GM06990 (cell line): ENCODE results near the gene APOC3.

ENCODE experiments used
- DNase-seq: peaks from one replicate; pipeline ENCODE4 v3.0.0-alpha.2; 2011; ENCODE audit not compliant: insufficient read length; ENCODE audit errors: extremely low read depth
- H3K27me3 ChIP-seq: replicated peaks from 2 replicates; pipeline ENCODE4 v1.6.0; 2011; ENCODE audit warnings: low read length; ENCODE audit not compliant: control insufficient read depth, insufficient read depth
- H3K36me3 ChIP-seq: 2 replicates; pipeline ENCODE4 v1.5.1; 2011; ENCODE audit warnings: low read length; ENCODE audit not compliant: control insufficient read depth, insufficient read depth
- H3K4me3 ChIP-seq: replicated peaks from 2 replicates; pipeline ENCODE4 v1.5.1; 2011; ENCODE audit warnings: low read depth, mild to moderate bottlenecking, control low read depth, low read length
- CTCF ChIP-seq: IDR thresholded peaks from 2 replicates; pipeline ENCODE4 v1.5.1; 2011; ENCODE audit warnings: low read length, control low read depth, mild to moderate bottlenecking, inconsistent platforms; ENCODE audit not compliant: insufficient read depth, poor library complexity, severe bottlenecking

Gene APOC3

DNA sequence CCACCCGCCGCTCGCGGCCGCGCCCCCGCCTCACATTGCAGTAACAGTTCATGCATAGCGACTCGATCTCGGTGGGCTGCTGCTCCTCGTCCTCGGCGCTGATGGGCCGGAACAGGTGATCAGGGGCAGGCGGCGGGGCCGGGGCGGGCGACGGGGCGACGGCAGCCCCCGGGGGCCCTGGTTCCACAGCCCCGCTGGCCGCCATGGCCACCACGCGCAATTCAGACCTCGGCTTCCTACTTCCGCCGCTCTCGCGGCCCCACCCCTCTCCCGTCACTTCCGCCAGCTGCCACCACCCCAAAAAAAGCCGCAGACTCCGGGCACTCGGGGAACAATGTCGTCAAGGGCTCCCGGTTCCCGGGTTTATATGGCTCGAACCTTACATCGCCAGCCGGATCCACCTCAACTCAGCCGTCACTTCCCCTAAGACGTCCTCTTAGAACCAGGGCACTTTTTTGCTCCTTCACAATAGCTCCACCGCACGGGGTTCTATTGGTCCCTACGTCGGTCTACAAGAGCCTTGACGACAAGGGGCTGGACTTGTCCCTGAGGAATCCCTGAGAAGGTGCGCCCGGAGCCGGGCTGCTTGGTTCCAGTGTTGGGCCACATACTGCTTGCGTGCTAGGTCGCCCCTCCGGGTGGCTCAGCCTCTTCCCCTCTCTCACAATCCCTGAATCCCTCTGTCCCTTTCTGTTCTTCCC lies 41.8 kb upstream of the APOC3 start, which contains the start of gene ZPR1:
Gene ZPR1 (minus strand): TSS at position 238 of the 701 bp plus-strand sequence. CDS start 33 bp downstream, at position 205.
- Histone ChIP-seq H3K27me3 (no peaks in the 10 kb centered on the region), H3K36me3 (peaks cover 23% of the 10 kb centered on the region), H3K4me3 (peak within 1 kb of the TSS; percentile 78)
- TF ChIP-seq CTCF = no peak
- DNase-seq = peak; percentile 79

DNA sequence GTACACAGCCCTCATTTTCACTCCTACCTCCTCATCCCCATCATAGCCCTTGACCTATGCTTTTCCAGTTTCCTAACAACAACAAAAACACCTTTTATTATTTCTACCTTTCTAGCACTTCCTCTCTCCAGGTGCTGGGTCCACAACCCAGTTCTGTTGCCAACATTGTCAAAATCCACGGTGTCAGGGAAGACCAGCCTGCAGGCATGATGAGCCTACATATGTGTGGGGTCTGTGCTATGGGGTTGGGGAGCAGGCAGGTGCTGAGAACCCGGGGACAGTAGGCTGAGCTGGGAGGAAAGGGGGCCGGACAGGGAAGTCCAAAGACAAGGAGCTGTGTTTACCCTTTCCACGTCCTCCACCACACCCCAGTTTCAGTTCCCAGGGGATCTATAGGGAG lies 41.2 kb upstream of the APOC3 start:
- no peak for TF ChIP-seq CTCF
- H3K36me3 ChIP-seq = peaks cover 19% of the 10 kb centered on the region
- peak overlapping the region; percentile 78 for H3K4me3 ChIP-seq
- H3K27me3 ChIP-seq = no peaks in the 10 kb centered on the region
- DNase-seq = no peak

DNA sequence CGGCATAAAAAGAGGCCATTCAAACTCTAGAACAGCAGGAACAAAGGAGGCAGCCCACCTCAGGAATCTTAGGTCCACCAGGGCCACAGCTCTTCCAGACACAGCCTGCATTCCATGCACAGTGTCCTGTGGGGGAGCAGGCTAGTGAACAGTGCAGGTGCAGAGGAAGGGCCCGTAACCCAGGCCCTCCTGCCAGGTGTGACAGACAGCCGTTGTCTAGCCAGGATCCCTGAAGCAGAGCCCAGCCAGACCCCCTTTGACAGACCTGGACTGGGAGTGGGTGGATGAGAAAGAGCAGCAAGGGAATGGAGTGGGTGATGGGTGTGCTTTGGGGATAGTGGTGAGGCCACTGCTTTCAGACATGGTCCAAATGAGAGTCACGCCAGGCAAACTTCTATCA lies 40.7 kb upstream of the APOC3 start:
- DNase-seq = no peak
- no peak for TF ChIP-seq CTCF
- H3K27me3 ChIP-seq = no peaks in the 10 kb centered on the region
- H3K36me3 ChIP-seq = peaks cover 18% of the 10 kb centered on the region
- no peak overlapping the region for H3K4me3 ChIP-seq

GRCh38 chr11:116790167-116791001 lies 39.3 kb upstream of the APOC3 start:
- Histone ChIP-seq H3K36me3 (peaks cover 7% of the 10 kb centered on the region), H3K27me3 (no peaks in the 10 kb centered on the region), H3K4me3 (no peak overlapping the region)
- no peak for TF ChIP-seq CTCF
- no peak for DNase-seq

DNA sequence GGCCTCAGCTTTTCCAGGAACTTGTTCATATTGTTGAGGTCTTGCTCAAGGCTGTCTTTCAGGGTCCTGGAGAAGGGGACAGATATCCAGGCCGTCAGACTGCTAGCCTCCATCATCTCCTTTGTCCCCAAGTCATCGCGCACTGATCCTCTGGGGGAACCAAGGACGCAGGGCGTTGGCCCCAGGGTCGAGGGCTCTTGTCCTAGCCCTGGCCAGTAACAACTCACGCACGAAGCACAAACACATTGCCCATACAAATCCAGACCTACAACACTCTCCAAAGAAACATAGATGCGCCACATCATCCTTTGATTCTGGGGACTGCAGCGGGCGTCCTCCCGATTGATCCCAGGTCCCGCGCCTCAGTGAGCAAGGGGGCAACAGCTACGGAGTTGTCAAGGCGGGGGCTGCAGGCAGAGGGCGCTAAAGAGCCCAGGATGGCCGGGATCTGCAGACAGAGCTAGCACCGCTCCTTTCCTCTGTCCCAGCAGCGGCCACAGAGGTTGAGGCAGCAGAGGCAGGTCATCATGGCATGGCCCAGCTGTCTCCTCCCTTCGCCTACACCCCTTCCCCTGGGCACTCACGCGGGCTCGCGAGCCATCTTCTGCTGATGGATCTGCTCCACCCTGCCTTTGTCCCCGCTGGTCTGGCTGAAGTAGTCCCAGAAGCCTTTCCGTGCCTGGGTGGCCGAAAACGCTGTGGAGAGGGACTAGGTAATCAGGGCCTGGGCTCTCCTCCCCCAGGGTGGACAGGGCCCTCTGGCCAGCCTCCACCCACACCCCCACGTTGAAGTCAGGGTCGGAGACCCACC lies 38.5 kb upstream of the APOC3 start:
- Histone ChIP-seq H3K36me3 (peaks cover 2% of the 10 kb centered on the region; the same call in 1 of the 2 replicates), H3K27me3 (no peaks in the 10 kb centered on the region), H3K4me3 (no peak overlapping the region)
- peak; percentile 54 for DNase-seq
- TF ChIP-seq CTCF = peak; percentile 94
